Medulla oblongata (tissue), 1 donor: ENCODE measurements around the gene WDR82.
"Not testable (repeated sequence)": the region's sequence is repeated elsewhere in the genome, so short reads cannot be mapped to it uniquely, and the experiment has no call there.

Experiments
- DNase-seq: peaks from one replicate; pipeline ENCODE4 v3.0.0-alpha.2; 2015; ENCODE audit errors: extremely low spot score

WDR82 gene

DNA sequence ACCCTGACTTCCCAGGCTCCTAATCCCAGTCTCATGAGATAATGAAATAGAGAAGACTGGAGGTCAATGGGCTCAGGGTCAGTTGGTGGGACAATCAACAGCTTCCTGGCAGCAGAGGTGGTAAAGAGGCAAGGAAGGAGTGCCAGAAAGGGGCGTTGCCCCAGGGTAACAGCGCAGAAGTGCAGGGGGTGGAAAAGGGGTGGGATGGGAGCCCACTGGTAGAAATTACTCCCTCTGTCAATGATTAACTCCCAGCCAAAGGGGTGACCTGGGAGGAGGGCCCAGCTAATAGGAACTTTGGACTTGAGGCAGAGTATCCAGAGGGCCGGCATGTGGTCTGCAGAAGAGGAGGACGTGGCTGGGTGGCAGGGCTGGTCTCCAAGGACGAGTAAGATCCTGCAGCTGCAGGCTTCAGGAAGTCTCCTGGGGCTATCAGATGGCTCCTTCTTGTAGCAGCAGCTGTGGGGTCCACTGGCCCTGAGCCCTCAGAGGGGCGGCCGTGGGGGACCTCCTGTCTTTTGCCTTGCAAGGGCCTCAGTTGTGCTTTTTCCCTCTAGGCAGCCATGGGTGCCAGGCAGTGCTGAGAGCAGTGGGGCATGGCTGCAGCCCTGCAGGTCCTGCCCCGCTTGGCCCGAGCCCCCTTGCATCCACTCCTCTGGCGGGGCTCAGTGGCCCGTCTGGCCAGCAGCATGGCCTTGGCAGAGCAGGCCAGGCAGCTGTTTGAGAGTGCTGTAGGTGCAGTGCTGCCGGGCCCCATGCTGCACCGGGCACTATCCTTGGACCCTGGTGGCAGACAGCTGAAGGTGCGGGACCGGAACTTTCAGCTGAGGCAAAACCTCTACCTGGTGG is 11.5 kb upstream of the WDR82 start:
- DNase-seq: no peak

DNA sequence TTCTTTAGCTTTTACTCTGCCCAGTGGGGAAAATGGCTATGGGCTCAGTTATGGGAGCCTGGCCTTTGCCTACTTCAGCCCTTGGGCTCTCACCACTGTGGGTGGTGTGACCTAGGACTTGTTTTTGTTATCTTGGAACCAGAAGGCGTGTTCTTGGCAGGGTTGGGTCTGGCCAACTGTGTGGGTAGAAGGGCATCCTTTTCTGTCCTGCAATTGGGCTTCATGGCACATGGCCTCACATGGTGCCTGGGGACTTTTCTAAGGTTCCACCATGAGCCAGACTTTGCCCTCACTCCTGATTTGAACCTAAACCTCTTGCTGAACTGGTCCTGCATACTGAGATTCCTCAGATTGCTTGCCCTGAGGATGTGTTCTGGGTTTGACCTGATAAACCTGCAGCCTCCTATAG is 10.9 kb upstream of the WDR82 start:
- no peak for DNase-seq

DNA sequence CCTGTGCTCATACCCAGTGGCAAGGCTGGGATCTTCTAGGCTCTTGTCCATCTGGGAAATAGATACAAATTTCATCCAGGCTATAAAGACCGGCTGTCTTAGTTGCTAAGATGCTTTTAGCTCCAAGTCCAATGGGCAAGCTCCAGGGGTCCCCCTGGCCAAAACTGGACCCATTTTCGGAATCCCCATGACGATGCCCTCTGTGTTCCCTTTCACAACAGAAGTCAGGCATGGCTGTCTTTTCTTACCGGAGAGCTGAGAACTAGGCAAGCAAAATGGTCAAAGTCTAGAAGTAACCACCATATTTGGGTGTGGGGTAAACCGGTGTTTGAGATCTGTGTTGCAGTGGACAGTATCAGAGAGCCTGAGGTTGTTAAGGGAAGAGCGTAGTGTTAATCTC is 10.2 kb upstream of the WDR82 start:
- DNase-seq: no peak

DNA sequence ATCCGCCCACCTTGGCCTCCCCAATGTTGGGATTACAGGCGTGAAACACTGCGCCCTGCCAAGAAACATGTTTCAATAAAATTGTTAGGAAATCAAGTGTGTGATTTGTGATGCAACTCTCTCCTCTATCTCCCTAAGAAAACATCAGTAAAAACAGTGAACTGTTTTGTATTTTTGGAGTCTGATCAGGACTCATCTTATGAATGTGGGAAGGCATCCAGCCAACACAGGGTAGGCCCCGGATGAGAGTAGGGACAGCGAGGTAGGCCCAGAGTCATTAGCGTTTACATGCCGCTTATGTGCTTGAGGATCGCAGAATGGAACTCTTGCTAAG is 8.3 kb upstream of the WDR82 start:
- DNase-seq: no peak

DNA sequence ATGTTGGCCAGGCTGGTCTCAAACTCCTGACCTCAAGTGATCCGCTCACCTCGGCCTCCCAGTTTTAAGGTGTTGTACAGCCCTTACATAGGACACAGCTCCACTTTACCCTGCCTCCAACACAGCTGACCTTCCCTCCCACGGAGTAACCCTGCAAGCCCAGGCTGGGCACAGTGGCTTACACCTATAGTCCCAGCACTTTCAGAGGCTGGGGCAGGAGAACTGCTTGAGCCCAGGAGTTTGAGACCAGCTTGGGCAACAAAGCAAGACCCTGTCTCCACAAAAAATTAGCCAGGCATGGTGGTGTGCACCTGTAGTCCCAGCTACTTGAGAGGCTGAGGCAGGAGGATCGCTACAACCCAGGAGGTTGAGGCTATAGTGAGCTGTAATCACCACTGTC is 5.6 kb upstream of the WDR82 start:
- DNase-seq: not testable (repeated sequence)

DNA sequence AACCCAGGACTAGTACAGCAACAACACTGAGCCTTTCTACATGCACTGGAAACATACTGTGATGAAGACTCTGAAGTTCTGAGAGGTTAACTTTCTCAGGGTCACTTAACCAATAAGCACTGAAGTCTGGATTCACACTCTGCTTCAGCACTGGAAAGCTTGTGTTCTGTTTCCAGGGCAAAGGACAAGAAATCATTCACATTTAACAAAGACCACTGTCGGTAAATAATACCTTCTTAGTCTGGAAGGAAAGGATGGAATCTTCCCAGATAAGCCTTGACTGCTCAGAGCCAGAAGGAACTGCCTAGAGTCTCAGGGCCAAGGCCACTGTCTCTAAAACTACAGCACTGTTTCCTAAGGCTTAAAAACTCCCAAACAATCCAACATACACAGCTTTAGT is 4.9 kb upstream of the WDR82 start:
- DNase-seq: no peak

DNA sequence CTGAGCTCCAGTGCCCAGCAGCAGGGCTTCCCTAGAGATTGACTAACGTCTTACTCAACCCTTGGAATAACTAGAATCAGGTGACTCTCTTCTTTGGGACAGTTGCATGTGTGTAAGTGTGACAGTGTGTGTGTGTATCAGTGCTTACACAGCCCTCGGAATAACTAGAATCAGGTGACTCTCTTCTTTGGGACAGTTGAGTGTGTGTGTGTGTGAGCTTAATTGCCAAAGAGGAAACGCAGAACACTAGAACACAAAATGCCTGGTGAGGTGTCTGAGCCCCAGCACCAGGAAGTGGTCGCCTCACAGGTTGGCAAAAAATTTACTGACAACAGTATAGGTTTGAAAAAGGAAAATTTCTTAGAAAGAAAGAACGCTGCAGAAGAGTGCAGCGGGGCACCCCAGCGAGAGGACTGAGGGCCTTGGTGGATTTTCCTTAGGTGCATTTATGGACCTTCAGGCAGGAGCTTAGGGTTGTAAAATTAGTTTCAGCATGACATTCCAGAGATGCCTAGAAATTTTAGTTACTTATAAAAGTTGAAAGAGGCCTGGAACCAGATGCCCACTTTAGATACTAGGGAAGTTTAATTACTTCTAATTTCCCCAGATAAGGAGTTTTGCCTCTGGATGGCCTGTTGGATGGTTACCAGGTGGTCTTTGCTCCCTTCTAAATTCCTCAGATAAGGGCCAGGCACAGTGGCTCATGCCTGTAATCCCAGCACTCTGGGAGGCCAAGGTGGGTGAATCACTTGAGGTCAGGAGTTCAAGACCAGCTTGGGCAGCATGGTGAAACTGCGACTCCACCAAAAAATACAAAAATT is 3.7 kb upstream of the WDR82 start:
- DNase-seq: no peak

DNA sequence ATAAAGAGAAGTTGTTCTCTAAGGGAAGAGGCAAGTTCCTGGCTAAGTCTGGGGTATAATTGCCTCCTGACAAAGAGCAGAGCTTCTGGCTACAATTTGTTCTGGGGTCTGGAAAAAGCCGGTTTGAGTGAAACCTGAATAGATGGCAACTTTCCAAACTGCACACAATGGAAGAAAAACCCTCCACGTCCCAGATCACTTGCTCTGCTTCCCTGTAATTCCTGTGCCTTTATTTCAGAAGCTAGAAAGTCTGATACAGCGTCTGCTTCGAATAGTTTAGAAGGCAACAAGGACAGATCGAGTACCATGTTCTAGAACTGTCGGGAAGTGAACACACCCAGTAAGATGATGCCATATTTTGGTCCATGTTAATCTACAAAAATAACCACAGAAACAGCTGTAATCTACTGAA is 1.6 kb upstream of the WDR82 start:
- DNase-seq: peak; percentile 70

DNA sequence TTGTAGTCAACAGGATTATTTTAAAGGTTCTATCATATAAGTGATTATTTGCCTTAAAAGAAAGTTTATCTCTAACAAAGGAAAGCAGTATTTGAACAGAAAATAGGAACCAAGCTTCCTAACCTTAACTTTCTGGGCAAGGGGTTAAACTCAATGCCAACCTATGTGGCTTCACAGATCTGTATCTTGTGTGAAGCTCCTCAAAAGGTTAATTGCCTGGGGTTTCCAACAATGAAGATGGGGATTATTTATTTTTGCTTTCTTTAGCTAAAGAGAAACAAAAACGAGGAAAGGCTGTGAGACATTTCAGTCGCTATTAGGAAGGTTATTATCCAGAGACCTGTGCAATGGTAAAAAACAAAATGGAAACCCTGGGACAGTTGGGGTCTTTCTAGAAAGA is 1.1 kb upstream of the WDR82 start:
- DNase-seq: peak; percentile 36

DNA sequence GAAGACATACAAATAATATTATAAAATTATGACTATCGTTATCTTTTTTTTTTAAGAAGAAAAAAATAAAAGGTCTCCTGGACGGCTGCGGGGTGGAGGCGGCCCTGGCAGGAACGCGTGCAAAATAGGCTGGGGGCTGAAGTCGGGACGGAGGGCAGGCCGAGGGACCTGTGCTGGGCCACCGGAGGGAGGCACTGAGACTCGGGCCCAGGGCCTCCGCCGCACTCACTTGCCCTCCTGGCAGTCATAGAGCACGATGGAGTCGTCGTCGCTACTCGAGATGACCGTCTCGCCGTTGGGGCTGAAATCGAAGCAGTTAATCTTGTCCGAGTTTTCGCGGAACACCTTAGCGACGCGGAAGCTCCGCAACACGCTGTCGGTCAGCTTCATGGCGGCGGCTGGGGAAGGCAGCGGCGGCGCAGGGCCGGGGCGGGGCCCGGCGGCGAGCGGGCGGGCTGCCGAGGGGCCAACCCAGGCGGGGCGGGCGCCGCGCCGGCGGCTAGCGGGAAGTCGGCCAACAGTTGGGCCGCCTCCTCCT is 408 bp downstream of the WDR82 start:
- DNase-seq: no peak

DNA sequence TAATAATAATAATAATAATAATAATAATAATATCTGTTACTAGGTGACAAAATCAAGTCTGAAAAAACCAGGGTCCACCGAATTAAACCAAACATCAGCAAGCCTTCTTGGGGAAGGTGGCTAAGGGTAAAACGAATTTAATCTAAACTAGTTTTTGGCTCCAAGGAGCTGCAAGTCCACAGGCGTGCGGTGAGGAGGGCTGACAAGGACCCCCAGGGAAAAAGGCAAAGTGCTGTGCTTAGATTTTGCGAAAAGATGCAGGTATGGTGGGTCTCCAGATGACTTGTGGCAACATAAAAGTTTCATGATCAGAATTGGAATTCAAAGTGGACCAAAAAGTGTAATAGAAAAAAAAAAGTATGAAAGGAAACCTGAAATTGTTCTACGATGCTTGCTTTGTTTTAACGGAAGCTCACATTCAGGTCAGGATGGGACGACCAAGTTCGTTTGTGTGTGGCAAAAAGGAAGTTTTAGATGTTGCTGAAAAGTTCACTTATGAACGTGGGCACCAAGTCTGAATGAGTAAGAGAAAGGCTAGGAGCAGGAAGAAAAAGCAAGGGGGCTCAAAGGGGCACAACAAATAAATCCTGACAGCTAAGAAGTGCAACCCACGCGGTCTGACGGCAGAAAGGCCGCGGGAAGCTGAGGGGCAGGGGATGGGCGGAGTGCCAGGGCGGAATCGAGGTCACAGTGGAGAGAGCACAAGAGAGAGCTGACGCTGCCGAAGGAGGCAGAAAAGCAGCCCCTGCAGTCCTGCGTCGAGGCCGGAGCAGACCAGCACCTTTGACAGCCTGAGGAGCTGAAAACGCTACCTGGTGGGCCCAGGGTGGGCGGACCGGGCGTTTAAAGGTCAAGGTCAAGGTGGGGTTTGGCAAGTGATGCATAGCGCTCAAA is 1.1 kb downstream of the WDR82 start:
- peak; percentile 72 for DNase-seq

DNA sequence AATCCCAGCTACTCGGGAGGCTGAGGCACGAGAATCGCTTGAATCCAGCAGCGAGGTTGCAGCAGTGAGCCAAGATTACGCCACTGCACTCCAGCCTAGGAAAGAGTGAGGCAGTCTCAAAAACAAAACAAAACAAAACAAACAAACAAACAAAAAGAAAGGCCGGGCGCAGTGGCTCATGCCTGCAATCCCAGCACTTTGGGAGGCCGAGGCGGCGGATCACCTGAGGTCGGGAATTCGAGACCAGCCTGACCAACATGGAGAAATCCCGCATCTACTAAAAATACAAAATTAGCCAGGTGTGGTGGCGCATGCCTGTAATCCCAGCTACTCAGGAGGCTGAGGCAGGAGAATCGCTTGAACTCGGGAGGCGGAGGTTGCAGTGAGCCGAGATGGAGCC is 3.7 kb downstream of the WDR82 start:
- not testable (repeated sequence) for DNase-seq

DNA sequence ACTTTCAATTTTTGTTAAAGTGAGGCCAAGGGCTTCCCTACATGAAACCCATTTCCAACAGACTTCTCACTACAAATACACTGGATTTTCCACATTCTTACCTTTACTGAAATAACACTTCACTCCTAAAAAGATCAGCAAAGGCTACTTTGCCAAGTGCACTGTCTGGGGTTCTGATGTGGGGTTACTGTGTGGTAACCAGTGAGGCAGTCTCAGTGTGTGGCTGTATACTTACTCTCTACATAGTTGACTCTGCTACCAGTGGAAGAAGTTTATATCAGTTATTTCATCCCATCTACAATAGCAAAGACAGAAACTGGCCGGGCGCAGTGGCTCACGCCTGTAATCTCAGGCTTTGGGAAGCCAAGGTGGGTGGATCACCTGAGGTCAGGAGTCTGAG is 5.6 kb downstream of the WDR82 start:
- no peak for DNase-seq

DNA sequence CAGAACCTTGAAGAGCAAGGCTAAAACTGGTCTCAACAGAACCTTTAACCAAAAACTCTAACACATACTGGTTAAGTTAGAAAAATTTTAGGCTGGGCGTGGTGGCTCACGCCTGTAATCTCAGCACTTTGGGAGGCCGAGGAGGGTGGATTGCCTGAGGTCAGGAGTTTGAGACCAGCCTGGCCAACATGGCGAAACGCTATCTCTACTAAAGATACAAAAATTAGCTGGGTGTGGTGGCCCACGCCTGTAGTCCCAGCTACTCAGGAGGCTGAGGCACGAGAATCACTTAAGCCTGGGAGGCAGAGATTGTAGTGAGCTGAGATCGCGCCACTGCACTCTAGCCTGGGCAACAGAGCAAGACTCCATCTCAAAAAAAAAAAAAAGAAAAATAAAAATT is 6.3 kb downstream of the WDR82 start:
- DNase-seq: not testable (repeated sequence)

DNA sequence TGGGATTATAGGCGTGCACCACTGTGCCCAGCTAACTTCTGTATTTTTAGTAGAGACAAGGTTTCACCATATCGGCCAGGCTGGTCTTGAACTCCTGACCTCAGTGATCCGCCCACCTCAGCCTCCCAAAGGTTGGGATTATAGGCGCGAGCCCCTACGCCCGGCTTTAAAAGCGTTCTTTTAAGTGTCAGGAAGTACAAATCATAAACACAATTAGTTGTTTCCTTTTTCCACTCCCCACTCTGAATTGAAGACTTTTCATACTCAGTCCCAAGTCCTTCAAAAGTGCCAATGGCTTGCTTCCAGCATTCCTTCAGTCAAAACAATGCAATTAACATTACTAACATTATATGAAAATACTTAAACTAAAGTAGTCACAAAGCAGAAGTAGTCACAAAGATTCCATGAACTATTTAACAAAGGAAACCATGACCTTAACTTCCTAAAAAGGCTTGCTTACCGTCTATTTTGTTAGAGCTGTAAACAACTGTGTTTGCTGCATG is 8.1 kb downstream of the WDR82 start:
- DNase-seq: no peak

DNA sequence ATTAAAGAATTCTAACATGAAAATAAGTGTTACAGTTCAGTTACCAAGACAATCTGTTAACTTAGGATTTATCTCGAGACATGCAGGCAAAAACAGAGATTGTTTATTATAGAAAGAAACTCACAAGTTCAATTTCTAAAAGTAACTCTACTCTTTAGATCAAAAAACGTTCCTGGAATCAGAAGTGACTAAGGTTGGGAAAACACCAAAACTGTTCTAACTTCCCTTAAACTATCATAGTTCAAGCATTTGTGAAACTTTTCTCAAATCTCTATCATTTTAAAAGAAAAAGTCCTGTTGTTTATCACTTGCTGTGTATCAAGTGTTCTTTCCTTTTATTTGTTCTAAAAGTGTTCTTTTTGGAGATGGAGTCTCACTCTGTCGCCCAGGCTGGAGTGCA is 8.7 kb downstream of the WDR82 start:
- no peak for DNase-seq

DNA sequence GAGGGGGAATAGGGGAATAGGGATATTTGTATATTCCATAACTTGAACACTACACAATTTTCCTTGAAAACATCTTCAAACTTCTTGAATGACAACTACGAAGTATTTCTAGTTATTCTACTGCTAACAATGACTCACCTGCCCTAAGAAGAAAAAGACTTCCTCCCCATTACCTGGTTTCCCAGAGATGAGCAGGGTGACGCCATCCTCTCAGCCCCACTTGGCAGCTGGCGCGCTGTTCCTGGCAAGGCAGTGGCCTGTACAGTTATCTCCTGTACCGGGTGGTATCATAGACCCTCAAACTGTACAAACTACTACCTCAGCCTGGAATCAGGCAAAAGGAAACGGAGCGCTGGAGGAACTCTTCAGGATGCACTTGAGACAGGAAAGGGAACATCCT is 10.4 kb downstream of the WDR82 start:
- DNase-seq: no peak

DNA sequence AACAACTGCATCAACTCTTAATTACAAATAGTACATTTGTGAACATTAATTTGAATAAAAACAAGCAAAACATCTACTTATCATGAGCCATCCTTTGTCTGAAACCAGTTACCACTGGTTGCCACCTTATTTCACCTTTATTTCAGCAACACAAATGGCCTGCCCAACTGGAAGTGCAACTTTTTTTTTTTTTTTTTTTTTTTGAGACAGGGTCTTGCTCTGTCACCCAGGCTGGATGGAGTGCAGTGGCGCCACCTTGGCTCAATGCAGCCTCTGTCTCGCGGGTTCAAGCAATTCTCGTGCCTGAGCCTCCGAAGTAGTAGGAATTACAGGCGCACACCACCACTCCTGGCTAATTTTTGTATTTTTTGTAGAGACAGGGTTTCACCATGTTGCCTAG is 13.1 kb downstream of the WDR82 start:
- DNase-seq: no peak

DNA sequence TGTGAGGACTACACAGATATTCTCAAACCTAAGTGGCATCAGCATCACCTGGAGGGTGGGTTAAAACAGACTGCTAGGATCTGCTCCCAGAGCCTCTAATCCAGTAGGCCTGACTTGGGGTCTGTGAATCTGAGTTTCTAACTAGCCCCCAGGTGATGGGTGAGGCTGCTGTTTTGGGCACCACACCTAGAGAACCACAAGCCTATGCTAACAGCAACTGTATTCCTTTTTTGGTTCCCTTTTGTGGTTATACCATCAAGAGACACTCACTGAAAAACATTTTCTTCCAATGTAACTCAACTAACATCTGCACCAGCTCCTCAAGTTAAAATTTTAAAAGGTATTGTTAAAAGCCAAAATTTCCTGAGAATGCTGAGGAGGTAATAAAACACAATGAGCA is 16.0 kb downstream of the WDR82 start:
- no peak for DNase-seq

DNA sequence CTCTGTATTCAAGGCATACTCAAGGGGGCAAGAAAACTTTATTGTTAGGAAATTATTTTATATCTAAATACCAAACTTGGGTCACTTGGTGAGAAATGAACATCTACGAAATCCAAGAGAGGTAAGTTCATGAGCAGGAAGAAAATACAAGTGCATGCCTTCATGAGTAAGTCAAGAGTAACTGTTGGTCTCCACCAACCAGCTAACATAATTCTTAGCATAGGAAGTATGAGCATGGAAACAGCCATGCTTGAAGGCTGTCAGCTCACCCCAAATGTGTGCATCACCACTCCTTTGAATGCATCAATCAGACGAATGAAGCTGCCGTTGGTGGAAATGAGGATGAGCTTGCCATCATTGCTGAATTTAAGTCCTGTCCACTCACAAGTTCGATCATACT is 19.0 kb downstream of the WDR82 start:
- no peak for DNase-seq

DNA sequence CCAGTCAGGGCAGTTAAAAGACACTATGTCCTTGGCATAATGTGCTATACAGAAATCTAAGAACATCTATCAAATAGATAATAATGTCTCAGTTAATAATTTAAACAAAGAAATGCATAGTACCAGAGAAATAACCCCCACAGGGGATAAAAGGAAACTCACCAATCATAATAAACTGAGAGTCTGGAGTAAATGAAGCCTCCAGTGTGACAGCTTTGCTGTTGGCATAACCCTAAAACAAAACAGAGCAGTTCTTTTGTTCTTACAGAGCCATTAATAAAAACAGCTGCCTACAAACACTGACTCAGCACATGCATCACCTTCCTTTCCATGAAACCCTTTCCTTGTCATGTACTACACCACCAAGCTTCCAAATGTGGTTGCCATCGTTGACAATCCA is 19.4 kb downstream of the WDR82 start:
- peak; percentile 34 for DNase-seq

DNA sequence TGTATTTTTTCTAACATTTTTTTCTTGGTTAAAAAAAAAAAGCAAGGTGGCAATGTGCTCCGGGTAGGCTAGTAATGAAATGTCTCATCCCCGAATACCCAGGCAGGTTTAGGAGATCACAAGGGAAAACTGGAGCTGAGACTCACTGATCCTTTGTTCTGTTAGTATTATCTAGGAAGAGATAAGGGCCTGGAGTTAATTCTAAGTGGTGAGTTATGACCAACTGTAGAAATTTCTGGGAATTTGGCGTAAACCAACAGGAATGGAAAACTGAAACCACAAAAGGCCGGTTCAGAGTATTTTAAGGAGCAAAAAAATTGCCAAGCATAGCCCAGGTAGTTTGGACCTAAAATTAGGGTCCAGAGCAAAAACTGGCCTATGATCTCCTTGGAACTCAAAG is 20.5 kb downstream of the WDR82 start:
- no peak for DNase-seq
